Neural crest cell (in vitro differentiated cells): ENCODE measurements around the gene TF. TPM values are rescaled to one million over a fixed set of nuclear protein-coding genes. Genes with fewer than 3 reads are reported as not detected.

ENCODE experiments used
- DNase-seq: peaks from one replicate; pipeline ENCODE4 v3.0.0; 2021; ENCODE audit warnings: low read depth, mixed read lengths, low spot score
- H3K27ac Mint-ChIP-seq: one replicate; pipeline ENCODE4 v1.8.0; 2021; ENCODE audit warnings: mild to moderate bottlenecking, mixed read lengths; ENCODE audit not compliant: unreplicated experiment
- H3K27me3 Mint-ChIP-seq: 2 replicates; pipeline ENCODE4 v1.8.0; 2021; ENCODE audit warnings: low read depth, mild to moderate bottlenecking, mixed read lengths
- H3K36me3 Mint-ChIP-seq: 2 replicates; pipeline ENCODE4 v1.8.0; 2021; ENCODE audit warnings: low read depth, mild to moderate bottlenecking, mixed read lengths
- H3K4me1 Mint-ChIP-seq: 2 replicates; pipeline ENCODE4 v1.8.0; 2021; ENCODE audit warnings: mixed read lengths
- H3K4me3 Mint-ChIP-seq: one replicate; pipeline ENCODE4 v1.8.0; 2021; ENCODE audit warnings: mild to moderate bottlenecking, mixed read lengths
- H3K9me3 Mint-ChIP-seq: 2 replicates; pipeline ENCODE4 v1.8.0; 2021; ENCODE audit warnings: mixed read lengths
- CTCF ChIP-seq: fragments of 200-600 bp; sonication (generic); conservative IDR thresholded peaks from 2 replicates; pipeline ENCODE4 v1.5.0; 2021; ENCODE audit warnings: antibody characterized with exemption, mild to moderate bottlenecking
- total RNA-seq: library from RNA; stranded (reverse); gene quantifications from 2 replicates; pipeline ENCODE4 v1.2.1, GENCODE V29; 2021

Gene TF
- total RNA-seq, 1 donor from 2014 or later, result 1.6 TPM

- Mint-ChIP-seq H3K9me3 (peaks cover 13% of the 10 kb centered on the region), H3K36me3 (peaks cover 4% of the 10 kb centered on the region), H3K4me1 (no peaks in the 10 kb centered on the region), H3K27me3 (no peaks in the 10 kb centered on the region), H3K4me3 (no peak overlapping the region), H3K27ac (no peak overlapping the region)
- no peak for DNase-seq
- TF ChIP-seq CTCF, result no peak
Observed at GRCh38 chr3:133788024-133788423, 41.8 kb downstream of the TF start.

GRCh38 chr3:133792171-133792763, 46.1 kb downstream of the TF start:
- TF ChIP-seq CTCF, result no peak
- peaks cover 10% of the 10 kb centered on the region for H3K36me3 Mint-ChIP-seq
- H3K4me1 Mint-ChIP-seq, result no peaks in the 10 kb centered on the region
- no peak for DNase-seq
- H3K4me3 Mint-ChIP-seq, result no peak overlapping the region
- no peak overlapping the region for H3K27ac Mint-ChIP-seq
- H3K27me3 Mint-ChIP-seq, result peaks cover 3% of the 10 kb centered on the region
- peaks cover 20% of the 10 kb centered on the region for H3K9me3 Mint-ChIP-seq

GRCh38 chr3:133797396-133798105, 51.4 kb downstream of the TF start:
- H3K9me3 Mint-ChIP-seq, result peaks cover 10% of the 10 kb centered on the region
- DNase-seq, result no peak
- H3K4me3 Mint-ChIP-seq, result no peak overlapping the region
- no peaks in the 10 kb centered on the region for H3K4me1 Mint-ChIP-seq
- no peak overlapping the region for H3K27ac Mint-ChIP-seq
- peaks cover 10% of the 10 kb centered on the region for H3K36me3 Mint-ChIP-seq
- TF ChIP-seq CTCF, result no peak
- peaks cover 44% of the 10 kb centered on the region for H3K27me3 Mint-ChIP-seq

GRCh38 chr3:133799794-133800585, 53.8 kb downstream of the TF start:
- Mint-ChIP-seq H3K4me1 (no peaks in the 10 kb centered on the region), H3K36me3 (peaks cover 6% of the 10 kb centered on the region), H3K27me3 (peaks cover 52% of the 10 kb centered on the region), H3K27ac (no peak overlapping the region), H3K4me3 (no peak overlapping the region), H3K9me3 (peaks cover 6% of the 10 kb centered on the region)
- DNase-seq, result no peak
- no peak for TF ChIP-seq CTCF

- H3K9me3 Mint-ChIP-seq, result no peaks in the 10 kb centered on the region
- DNase-seq, result no peak
- no peaks in the 10 kb centered on the region for H3K36me3 Mint-ChIP-seq
- peaks cover 15% of the 10 kb centered on the region for H3K4me1 Mint-ChIP-seq
- no peak overlapping the region for H3K4me3 Mint-ChIP-seq
- peaks cover 40% of the 10 kb centered on the region for H3K27me3 Mint-ChIP-seq
- no peak overlapping the region for H3K27ac Mint-ChIP-seq
- no peak for TF ChIP-seq CTCF
Observed at GRCh38 chr3:133803469-133803868, 57.3 kb downstream of the TF start.
